H1 (cell line): ENCODE measurements around the gene COL2A1.

ENCODE experiments used
- CHD2 ChIP-seq: IDR thresholded peaks from 2 replicates; pipeline ENCODE4 v1.6.1; 2012; ENCODE audit warnings: low read length, improper control_type of control experiment
- CTCF ChIP-seq, 3 experiments: IDR thresholded peaks; 1 replicate in 2 of 3; 2 replicates in 1 of 3; pipeline versions ENCODE4 v1.5.1 to v1.6.1; 2011; ENCODE audit warnings: low read length in 3 of 3, mild to moderate bottlenecking in 3 of 3, inconsistent platforms in 2 of 3, low read depth in 1 of 3, moderate library complexity in 1 of 3; ENCODE audit not compliant: insufficient read depth in 1 of 3; ENCODE audit errors: control extremely low read depth in 1 of 3
- POLR2A ChIP-seq, 2 experiments: IDR thresholded peaks; 1 replicate in 1 of 2; 2 replicates in 1 of 2; pipeline ENCODE4 v1.6.1; 2011; ENCODE audit warnings: low read depth in 2 of 2, low read length in 2 of 2, mild to moderate bottlenecking in 2 of 2; ENCODE audit errors: control extremely low read depth in 1 of 2
- TAF1 ChIP-seq: IDR thresholded peaks from 2 replicates; pipeline ENCODE4 v1.6.1; 2011; ENCODE audit warnings: mild to moderate bottlenecking, low read depth, low read length
- TEAD4 ChIP-seq: IDR thresholded peaks from 2 replicates; pipeline ENCODE4 v1.6.1; 2012; ENCODE audit warnings: low read depth, low read length, inconsistent platforms, mixed read lengths
- YY1 ChIP-seq: IDR thresholded peaks from 2 replicates; pipeline ENCODE4 v1.6.1; 2011; ENCODE audit warnings: low read depth, mild to moderate bottlenecking, low read length
- ZNF274 ChIP-seq: IDR thresholded peaks from 2 replicates; pipeline ENCODE4 v1.7.0; 2012; ENCODE audit warnings: low read length, borderline replicate concordance; ENCODE audit errors: extremely low read depth
- TF ChIP-seq, protein P1 (sequence below): IDR thresholded peaks from 2 replicates; pipeline ENCODE4 v1.6.1; 2012; ENCODE audit warnings: inconsistent platforms

DNA sequence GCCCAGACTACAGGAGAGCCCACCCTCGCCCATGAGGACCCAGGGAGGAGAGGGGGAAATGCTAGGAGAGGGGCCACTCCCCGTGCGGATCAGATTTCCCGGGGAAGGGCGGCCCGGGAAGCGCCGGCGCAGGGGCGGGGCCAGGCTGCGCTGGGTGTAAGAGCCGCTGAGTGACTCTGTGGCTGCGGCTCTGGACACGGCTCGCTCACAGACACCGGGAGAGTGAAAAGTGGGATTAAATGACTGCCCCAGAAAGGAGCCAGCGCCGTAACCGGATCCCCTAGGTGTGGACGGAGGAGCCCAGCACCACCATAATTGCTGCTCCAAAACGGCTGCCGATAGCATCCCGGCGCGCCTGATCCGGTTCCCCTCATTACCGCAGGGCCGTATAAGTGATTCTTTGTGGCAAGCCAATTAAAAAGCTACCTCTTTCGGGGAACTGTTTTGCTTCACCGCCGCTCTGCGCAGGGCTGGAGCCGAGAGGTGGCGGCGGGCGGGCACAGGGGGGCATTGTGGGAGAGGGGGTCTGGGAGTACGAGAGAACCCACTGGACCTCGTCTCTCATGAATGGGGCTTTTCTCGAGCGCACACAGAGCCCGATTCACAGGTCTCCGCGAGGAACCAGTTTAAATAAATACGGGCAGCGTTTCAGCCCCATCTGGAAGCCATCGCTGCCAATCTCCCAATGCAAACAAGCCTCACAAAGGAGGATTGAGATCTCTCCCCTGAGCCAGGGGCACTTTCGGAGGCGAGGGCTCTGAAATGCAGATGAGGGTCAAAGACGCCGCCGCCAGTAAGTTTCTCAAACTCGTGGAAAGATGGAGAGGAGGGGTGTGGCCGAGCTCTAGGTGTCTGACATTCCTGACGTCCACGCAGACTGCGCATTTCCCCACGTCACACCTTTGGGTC lies 2.5 kb downstream of the COL2A1 start:
- no peak for TF ChIP-seq CHD2
- no peak for TF ChIP-seq CTCF (IDR thresholded peaks at IDR 0.05; ENCODE audit: control extremely low read depth in 1 of 3, insufficient read depth in 1 of 3, low read depth in 1 of 3, low read length in 3 of 3)
- TF ChIP-seq TAF1 = no peak
- TF ChIP-seq YY1 = no peak
- TF ChIP-seq ZNF274 = no peak
- no peak for TF ChIP-seq TEAD4
- TF ChIP-seq, protein P1, sequence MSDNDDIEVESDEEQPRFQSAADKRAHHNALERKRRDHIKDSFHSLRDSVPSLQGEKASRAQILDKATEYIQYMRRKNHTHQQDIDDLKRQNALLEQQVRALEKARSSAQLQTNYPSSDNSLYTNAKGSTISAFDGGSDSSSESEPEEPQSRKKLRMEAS = no peak
- no peak for TF ChIP-seq POLR2A (IDR thresholded peaks at IDR 0.05; ENCODE audit: control extremely low read depth in 1 of 2, low read depth in 2 of 2, low read length in 2 of 2)
